CD4-positive, CD25-positive, alpha-beta regulatory T cell (primary cell): ENCODE results near the gene SECTM1. TPM values are rescaled to one million over a fixed set of nuclear protein-coding genes. Genes with fewer than 3 reads are reported as not detected.

Source experiments
- ATAC-seq, 2 donors: fragments of 150-1000 bp; cut with Tn5 transposase; one replicate each; pipeline ENCODE4 v1.10.0; 2021; ENCODE audit warnings: low read depth in 2 of 2, moderate number of reproducible peaks in 2 of 2, moderate library complexity in 1 of 2
- DNase-seq, 3 donors: peaks; one replicate each; pipeline versions ENCODE4 v3.0.0 to v3.0.0-alpha.2; 2012 to 2022; ENCODE audit warnings: mixed read lengths in 1 of 3
- H3K27ac ChIP-seq: one replicate; pipeline ENCODE4 v1.7.0; 2013; ENCODE audit warnings: mild to moderate bottlenecking, low read length; ENCODE audit not compliant: insufficient read depth, poor library complexity, severe bottlenecking
- H3K27me3 ChIP-seq: one replicate; pipeline ENCODE4 v1.7.0; 2013; ENCODE audit warnings: low read length; ENCODE audit not compliant: control insufficient read depth, insufficient read depth
- H3K36me3 ChIP-seq: one replicate; pipeline ENCODE4 v1.7.0; 2013; ENCODE audit warnings: mild to moderate bottlenecking, low read length, moderate library complexity; ENCODE audit not compliant: control insufficient read depth, insufficient read depth
- H3K4me1 ChIP-seq: 2 replicates; pipeline ENCODE4 v1.7.0; 2013; ENCODE audit warnings: mild to moderate bottlenecking, low read length; ENCODE audit not compliant: insufficient read depth, control insufficient read depth, poor library complexity, severe bottlenecking
- H3K4me3 ChIP-seq: one replicate; pipeline ENCODE4 v1.7.0; 2013; ENCODE audit warnings: low read depth, mild to moderate bottlenecking, low read length, moderate library complexity
- H3K9me3 ChIP-seq, 2 experiments: 1 replicate in 1 of 2; 2 replicates in 1 of 2; pipeline ENCODE4 v1.7.0; 2013; ENCODE audit warnings: low read length in 2 of 2, mild to moderate bottlenecking in 1 of 2, moderate library complexity in 1 of 2; ENCODE audit not compliant: control insufficient read depth in 2 of 2
- H3K27ac Mint-ChIP-seq, 3 donors: one replicate each; pipeline ENCODE4 v1.8.0; 2020 to 2022; ENCODE audit warnings: mild to moderate bottlenecking in 3 of 3, mixed read lengths in 3 of 3, moderate library complexity in 2 of 3
- H3K27me3 Mint-ChIP-seq: one replicate; pipeline ENCODE4 v1.8.0; 2022; ENCODE audit warnings: mild to moderate bottlenecking, mixed read lengths
- H3K36me3 Mint-ChIP-seq: one replicate; pipeline ENCODE4 v1.8.0; 2020; ENCODE audit warnings: mixed read lengths
- H3K4me1 Mint-ChIP-seq, 4 donors: one replicate each; pipeline ENCODE4 v1.8.0; 2020 to 2022; ENCODE audit warnings: mixed read lengths in 4 of 4, mild to moderate bottlenecking in 1 of 4
- H3K4me3 Mint-ChIP-seq, 4 donors: one replicate each; pipeline ENCODE4 v1.8.0; 2020 to 2022; ENCODE audit warnings: mild to moderate bottlenecking in 4 of 4, mixed read lengths in 4 of 4, moderate library complexity in 3 of 4
- H3K9me3 Mint-ChIP-seq, 7 donors: one replicate each; pipeline ENCODE4 v1.8.0; 2020 to 2022; ENCODE audit warnings: mixed read lengths in 7 of 7, mild to moderate bottlenecking in 3 of 7, moderate library complexity in 2 of 7
- polyA plus RNA-seq, 4 donors: library from polyadenylated mRNA; unstranded; fragments of 300-500 nt; fragmentation: Illumina TruSeq; gene quantifications; one replicate each; pipeline ENCODE4 v1.2.3, GENCODE V29; 2021
- total RNA-seq: library from RNA; stranded (reverse); gene quantifications from one replicate; pipeline ENCODE4 v1.2.3, GENCODE V29; 2022

The SECTM1 gene
- total and polyA plus RNA-seq, 5 donors from 2014 or later = 0.38 to 0.91 (median 0.52) TPM

DNA sequence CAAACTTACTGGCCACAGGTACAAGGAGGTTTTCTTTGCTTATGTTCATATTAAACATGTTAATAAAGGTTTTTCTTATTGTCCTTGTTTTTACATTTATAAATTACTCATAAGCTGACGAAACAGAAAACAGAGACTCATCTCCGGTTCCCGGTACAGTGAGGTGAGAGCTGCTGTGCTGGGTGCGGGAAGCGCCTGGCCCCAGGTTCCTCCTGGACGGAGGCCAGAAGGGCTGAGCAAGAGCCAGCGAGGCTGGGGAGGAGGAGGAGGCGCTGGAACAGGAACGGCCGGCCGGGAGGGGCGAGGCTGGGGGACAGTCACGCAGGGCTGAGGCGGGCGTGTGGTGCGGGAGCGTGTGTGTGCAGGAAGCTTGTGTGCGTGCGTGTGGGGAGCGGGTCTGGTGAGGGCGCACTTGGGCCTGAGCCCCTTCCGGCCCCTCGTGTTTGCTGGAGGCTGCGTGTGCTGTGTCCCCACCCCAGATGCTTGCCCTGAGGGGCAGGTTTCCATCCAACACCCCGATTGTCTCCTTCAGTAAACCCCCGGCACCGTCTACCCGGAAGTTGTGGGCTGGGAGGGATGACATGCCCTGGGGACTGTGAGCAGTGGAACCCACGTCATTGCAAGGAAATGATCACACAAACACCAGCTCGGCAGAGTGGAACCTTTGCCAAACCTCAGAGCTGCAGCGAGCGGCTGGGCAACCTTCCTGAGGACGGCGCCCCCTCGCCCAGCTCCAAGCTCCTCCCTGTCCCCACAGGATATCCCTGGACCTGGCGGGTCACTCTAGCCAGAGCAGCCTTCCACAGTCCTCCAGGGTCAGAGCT is 35.6 kb downstream of the SECTM1 start:
- peak overlapping the region; percentile 82 for H3K4me3 ChIP-seq
- peaks cover 68% of the 10 kb centered on the region for H3K4me1 ChIP-seq
- no peaks in the 10 kb centered on the region for H3K27me3 ChIP-seq
- peak overlapping the region; percentile 100 for H3K27ac Mint-ChIP-seq
- peak; percentile 91 to 96 (median 94) for DNase-seq
- no peaks in the 10 kb centered on the region for H3K9me3 ChIP-seq
- ATAC-seq = peak; percentile 83 to 84
- peak overlapping the region; percentile 99 for H3K27ac ChIP-seq
- no peaks in the 10 kb centered on the region for H3K36me3 ChIP-seq
- H3K4me3 Mint-ChIP-seq = peak overlapping the region; percentile 98
- no peaks in the 10 kb centered on the region for H3K36me3 Mint-ChIP-seq
- H3K4me1 Mint-ChIP-seq = peaks cover 5 to 79% (median 31%) of the 10 kb centered on the region in 4 donors
- H3K27me3 Mint-ChIP-seq = peaks cover 10% of the 10 kb centered on the region
- H3K9me3 Mint-ChIP-seq = no peaks in the 10 kb centered on the region

DNA sequence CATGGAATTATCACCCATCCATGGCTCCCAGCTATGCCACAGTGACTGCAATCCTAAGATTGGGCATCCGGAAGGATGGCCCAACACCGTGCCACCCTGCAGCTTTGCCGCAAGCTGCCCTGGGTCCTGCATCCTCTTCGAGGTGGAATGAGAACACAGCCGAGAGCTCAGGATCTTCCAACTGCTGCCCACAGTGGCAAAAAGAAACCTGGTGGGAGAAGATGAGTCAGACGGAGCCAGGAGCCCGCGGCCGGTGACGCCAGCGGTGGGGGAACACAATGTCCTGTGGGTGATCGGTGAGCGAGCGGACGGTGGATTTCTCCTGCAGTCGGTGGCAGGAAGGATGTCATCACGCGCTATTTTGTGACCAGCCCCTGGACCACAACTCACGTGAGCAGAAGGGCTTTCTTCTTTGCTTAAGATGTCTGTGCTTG is 36.3 kb downstream of the SECTM1 start:
- H3K4me1 Mint-ChIP-seq = peaks cover 10 to 80% (median 32%) of the 10 kb centered on the region in 4 donors
- peaks cover 10% of the 10 kb centered on the region for H3K27me3 Mint-ChIP-seq
- H3K4me3 Mint-ChIP-seq = peak overlapping the region; percentile 98
- peak overlapping the region; percentile 99 for H3K27ac ChIP-seq
- no peaks in the 10 kb centered on the region for H3K9me3 ChIP-seq
- ATAC-seq (peak; percentile 5 to 9), DNase-seq (peak; percentile 75 to 88 (median 82))
- peaks cover 61% of the 10 kb centered on the region for H3K4me1 ChIP-seq
- peak overlapping the region; percentile 100 for H3K27ac Mint-ChIP-seq
- no peaks in the 10 kb centered on the region for H3K9me3 Mint-ChIP-seq
- no peaks in the 10 kb centered on the region for H3K36me3 ChIP-seq
- H3K4me3 ChIP-seq = peak overlapping the region; percentile 82
- H3K36me3 Mint-ChIP-seq = no peaks in the 10 kb centered on the region
- H3K27me3 ChIP-seq = no peaks in the 10 kb centered on the region

GRCh38 chr17:82296511-82297279 is 36.9 kb downstream of the SECTM1 start:
- Mint-ChIP-seq H3K9me3 (no peaks in the 10 kb centered on the region), H3K4me3 (peak overlapping the region; percentile 98), H3K27ac (peak overlapping the region; percentile 100), H3K36me3 (no peaks in the 10 kb centered on the region), H3K4me1 (peaks cover 10 to 79% (median 30%) of the 10 kb centered on the region in 4 donors), H3K27me3 (peaks cover 10% of the 10 kb centered on the region)
- Histone ChIP-seq H3K27me3 (no peaks in the 10 kb centered on the region), H3K4me3 (peak overlapping the region; percentile 82), H3K9me3 (no peaks in the 10 kb centered on the region), H3K4me1 (peaks cover 61% of the 10 kb centered on the region), H3K27ac (peak overlapping the region; percentile 99), H3K36me3 (no peaks in the 10 kb centered on the region)
- DNase-seq (peak in 1 of 3 donors; percentile 38), ATAC-seq (no peak)

DNA sequence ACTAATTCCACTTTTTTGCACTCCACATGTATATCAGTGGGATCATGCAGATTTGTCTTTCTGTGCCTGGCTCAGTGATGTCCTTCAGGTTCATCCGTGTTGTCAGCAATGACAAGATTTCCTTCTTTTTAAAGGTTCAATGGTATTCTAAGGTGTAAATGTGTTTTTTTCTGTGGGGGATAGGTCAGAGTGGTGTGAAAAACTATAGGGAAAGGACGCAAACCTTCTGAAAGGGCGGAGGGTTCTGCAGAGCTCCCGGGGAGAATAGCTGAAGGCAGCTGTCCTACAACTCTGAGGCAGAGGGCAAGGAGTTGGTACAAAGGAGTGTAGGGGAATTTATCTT is 38.1 kb downstream of the SECTM1 start:
- ATAC-seq (no peak), DNase-seq (no peak)
- Histone ChIP-seq H3K27ac (no peak overlapping the region), H3K4me1 (peaks cover 48% of the 10 kb centered on the region), H3K9me3 (no peaks in the 10 kb centered on the region), H3K27me3 (no peaks in the 10 kb centered on the region), H3K36me3 (no peaks in the 10 kb centered on the region), H3K4me3 (no peak overlapping the region)
- H3K27ac Mint-ChIP-seq = peak overlapping the region in 2 of 3 donors; percentile 82 to 85
- H3K4me1 Mint-ChIP-seq = peaks cover 10 to 67% (median 26%) of the 10 kb centered on the region in 4 donors
- H3K27me3 Mint-ChIP-seq = peaks cover 10% of the 10 kb centered on the region
- peak overlapping the region in 3 of 4 donors; percentile 10 to 83 (median 16) for H3K4me3 Mint-ChIP-seq
- H3K36me3 Mint-ChIP-seq = no peaks in the 10 kb centered on the region
- no peaks in the 10 kb centered on the region for H3K9me3 Mint-ChIP-seq

DNA sequence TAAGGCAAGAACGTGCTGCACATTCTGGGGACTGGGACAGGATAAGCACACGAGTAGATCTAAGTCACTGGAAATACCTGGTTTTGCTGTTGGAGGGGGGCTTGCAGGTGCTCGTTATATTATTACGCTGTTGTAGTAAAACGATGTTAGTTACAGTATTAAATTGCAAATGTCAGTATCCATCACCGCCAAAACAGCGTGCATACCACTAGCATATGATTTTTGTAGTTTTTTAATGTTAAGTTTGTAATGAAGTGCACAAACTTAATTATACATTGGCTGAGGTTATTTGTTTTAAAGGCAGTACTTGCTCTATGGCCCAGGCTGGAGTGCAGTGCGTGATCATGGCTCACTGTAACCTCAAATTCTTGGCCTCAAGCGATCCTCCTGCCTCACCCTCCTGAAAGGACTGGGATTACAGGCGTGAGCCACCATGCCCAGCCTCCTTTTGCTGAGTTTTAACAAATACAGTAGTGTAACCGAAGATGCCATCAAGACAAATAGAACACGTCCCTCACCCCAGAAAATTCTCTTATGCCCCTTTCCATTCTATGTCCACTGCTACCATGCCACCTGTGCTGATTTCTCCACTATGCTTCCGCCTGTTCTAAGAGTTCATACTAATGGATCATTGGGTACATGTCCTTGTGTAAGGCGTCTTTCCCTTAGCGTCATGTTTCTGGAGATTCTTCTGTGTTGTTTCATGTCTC is 39.3 kb downstream of the SECTM1 start:
- Histone ChIP-seq H3K4me1 (peaks cover 37% of the 10 kb centered on the region), H3K9me3 (no peaks in the 10 kb centered on the region), H3K27ac (peak overlapping the region; percentile 57), H3K4me3 (no peak overlapping the region), H3K36me3 (no peaks in the 10 kb centered on the region), H3K27me3 (no peaks in the 10 kb centered on the region)
- Mint-ChIP-seq H3K36me3 (no peaks in the 10 kb centered on the region), H3K27ac (peak overlapping the region; percentile 76 to 83 (median 82)), H3K4me3 (peak overlapping the region; percentile 48 to 86 (median 72)), H3K4me1 (peaks cover 10 to 54% (median 23%) of the 10 kb centered on the region in 4 donors), H3K9me3 (no peaks in the 10 kb centered on the region), H3K27me3 (peaks cover 10% of the 10 kb centered on the region)
- DNase-seq = no peak
- no peak for ATAC-seq

DNA sequence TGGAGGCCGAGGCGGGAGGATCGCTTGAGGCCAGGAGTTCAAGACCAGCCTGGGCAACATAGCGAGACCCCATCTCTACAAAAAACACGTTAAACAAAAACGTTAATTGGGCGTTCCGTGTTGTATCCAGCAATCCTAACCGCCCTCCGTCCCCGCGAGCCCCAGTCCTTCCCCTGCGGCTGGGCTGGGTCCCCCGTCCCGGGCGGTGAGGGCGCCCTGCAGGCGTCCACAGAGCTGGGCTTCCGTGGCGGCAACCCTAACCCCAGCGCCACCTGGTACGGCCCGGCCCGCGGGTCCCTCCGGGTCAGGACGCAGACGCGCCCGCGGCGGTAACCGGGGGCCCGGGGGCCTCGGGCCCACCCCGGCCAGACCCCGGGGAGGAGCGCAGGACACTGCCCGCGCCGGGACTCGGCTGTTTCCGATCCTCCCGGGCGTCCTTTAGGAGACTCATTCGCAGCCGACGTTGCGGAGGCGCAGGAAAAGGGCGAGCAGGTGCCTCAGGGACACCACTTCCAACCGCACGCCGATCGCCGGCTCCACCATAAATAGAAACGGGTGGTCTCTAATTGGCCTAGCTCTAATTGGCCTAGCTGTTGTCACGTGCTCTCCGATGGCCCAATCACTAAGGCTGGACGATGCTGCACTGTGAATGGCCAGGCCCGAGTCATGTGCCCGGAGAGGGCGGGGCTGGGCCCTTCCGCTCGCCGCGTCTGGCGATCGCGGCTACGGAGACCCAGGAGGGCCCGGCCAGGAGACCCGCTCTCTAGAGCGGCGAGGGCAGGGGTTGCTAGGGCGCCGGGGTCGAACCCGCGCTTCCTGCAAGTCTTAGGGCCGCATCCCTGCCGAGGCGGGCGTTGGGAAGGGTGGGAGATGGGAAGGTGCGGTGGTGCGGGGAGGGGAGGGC is 41.1 kb downstream of the SECTM1 start:
- Mint-ChIP-seq H3K4me1 (peaks cover 10 to 38% (median 17%) of the 10 kb centered on the region in 4 donors), H3K27me3 (no peaks in the 10 kb centered on the region)
- ATAC-seq = peak; percentile 97

More for the DNA sequence above, 41.1 kb downstream of the SECTM1 start:
- Mint-ChIP-seq H3K9me3 (no peaks in the 10 kb centered on the region), H3K27ac (peak overlapping the region; percentile 74 to 94 (median 74)), H3K4me3 (peak overlapping the region; percentile 90 to 96 (median 92)), H3K36me3 (no peaks in the 10 kb centered on the region)
- peak overlapping the region; percentile 97 for H3K27ac ChIP-seq
- no peaks in the 10 kb centered on the region for H3K36me3 ChIP-seq
- H3K27me3 ChIP-seq = no peaks in the 10 kb centered on the region
- H3K9me3 ChIP-seq = no peaks in the 10 kb centered on the region
- peak overlapping the region; percentile 59 for H3K4me3 ChIP-seq
- peaks cover 21% of the 10 kb centered on the region for H3K4me1 ChIP-seq
- peak; percentile 89 to 98 (median 93) for DNase-seq
